Kidney epithelial cell (primary cell): ENCODE data around the gene DCANP1. TPM values are rescaled to one million over a fixed set of nuclear protein-coding genes. Genes with fewer than 3 reads are reported as not detected.

Source experiments
- DNase-seq: peaks from one replicate; pipeline ENCODE4 v3.0.0-alpha.2; 2010; ENCODE audit warnings: low read depth
- H3K27me3 ChIP-seq: 2 replicates; pipeline ENCODE4 v1.6.0; 2011; ENCODE audit warnings: low read length; ENCODE audit not compliant: control insufficient read depth, insufficient read depth
- H3K36me3 ChIP-seq: 2 replicates; pipeline ENCODE4 v1.5.1; 2011; ENCODE audit warnings: low read length; ENCODE audit not compliant: control insufficient read depth, insufficient read depth
- H3K4me3 ChIP-seq: 2 replicates; pipeline ENCODE4 v1.5.1; 2011; ENCODE audit warnings: low read depth, mild to moderate bottlenecking, control low read depth, low read length
- CTCF ChIP-seq: IDR thresholded peaks from 2 replicates; pipeline ENCODE4 v1.5.1; 2011; ENCODE audit warnings: mild to moderate bottlenecking, moderate library complexity, low read length, control low read depth, inconsistent platforms; ENCODE audit not compliant: insufficient read depth, poor library complexity, severe bottlenecking
- total RNA-seq: library from RNA; depleted of rRNA; stranded (reverse); fragments of >200 nt; gene quantifications from 2 replicates; pipeline ENCODE4 v1.2.3, GENCODE V29; 2015

The DCANP1 gene
- total RNA-seq, 1 donor from 2014 or later = not detected

- H3K36me3 ChIP-seq = no peaks in the 10 kb centered on the region
- no peak for DNase-seq
- peaks cover 3% of the 10 kb centered on the region for H3K27me3 ChIP-seq
- H3K4me3 ChIP-seq = no peak overlapping the region
- no peak for TF ChIP-seq CTCF
Observed at GRCh38 chr5:135425641-135426040, 21.5 kb downstream of the DCANP1 start.

GRCh38 chr5:135423846-135424168, 23.3 kb downstream of the DCANP1 start:
- TF ChIP-seq CTCF = no peak
- H3K4me3 ChIP-seq = no peak overlapping the region
- no peaks in the 10 kb centered on the region for H3K36me3 ChIP-seq
- no peaks in the 10 kb centered on the region for H3K27me3 ChIP-seq
- no peak for DNase-seq

GRCh38 chr5:135423146-135423845, 23.9 kb downstream of the DCANP1 start:
- no peaks in the 10 kb centered on the region for H3K36me3 ChIP-seq
- DNase-seq = no peak
- H3K4me3 ChIP-seq = no peak overlapping the region
- H3K27me3 ChIP-seq = no peaks in the 10 kb centered on the region
- TF ChIP-seq CTCF = no peak

- DNase-seq = no peak
- no peak overlapping the region for H3K4me3 ChIP-seq
- H3K36me3 ChIP-seq = no peaks in the 10 kb centered on the region
- no peaks in the 10 kb centered on the region for H3K27me3 ChIP-seq
- no peak for TF ChIP-seq CTCF
Observed at GRCh38 chr5:135422419-135422818, 24.7 kb downstream of the DCANP1 start.

- no peak for TF ChIP-seq CTCF
- no peak for DNase-seq
- Histone ChIP-seq H3K36me3 (no peaks in the 10 kb centered on the region), H3K27me3 (no peaks in the 10 kb centered on the region), H3K4me3 (no peak overlapping the region)
Observed at GRCh38 chr5:135417083-135417482, 30.1 kb downstream of the DCANP1 start.

- no peak for TF ChIP-seq CTCF
- Histone ChIP-seq H3K27me3 (no peaks in the 10 kb centered on the region), H3K36me3 (no peaks in the 10 kb centered on the region), H3K4me3 (no peak overlapping the region)
- DNase-seq = no peak
Observed at GRCh38 chr5:135405082-135405481, 42.1 kb downstream of the DCANP1 start.
